ENCODE measurements around the gene CELSR1. TPM values are rescaled to one million over a fixed set of nuclear protein-coding genes. Genes with fewer than 3 reads are reported as not detected.

The CELSR1 gene
- total and polyA plus RNA-seq, 2 donors from 2014 or later = 15.7 to 49.9 TPM

GRCh38 chr22:46462726-46463371 is 74.6 kb downstream of the CELSR1 start:
- DNase-seq = no peak
- H3K27me3 ChIP-seq (ENCODE audit: control insufficient read depth, insufficient read depth, low read length) = no peaks in the 10 kb centered on the region
- no peak overlapping the region for H3K9ac ChIP-seq (ENCODE audit: low read length in 3 of 3)
- TF ChIP-seq CTCF (IDR thresholded peaks at IDR 0.05; ENCODE audit: borderline replicate concordance, extremely low read depth, insufficient read depth) = no peak
- peaks cover 0 to 10% (median 3%) of the 10 kb centered on the region in 3 donors for H3K36me3 ChIP-seq (ENCODE audit: control insufficient read depth in 2 of 3, insufficient read depth in 3 of 3, low read length in 3 of 3)
- peaks cover 0 to 9% (median 6%) of the 10 kb centered on the region in 3 donors for H3K4me1 ChIP-seq (ENCODE audit: control insufficient read depth in 2 of 3, insufficient read depth in 2 of 3, low read depth in 1 of 3, low read length in 3 of 3)
- no peak overlapping the region for H3K27ac ChIP-seq (ENCODE audit: low read depth in 2 of 2, low read length in 2 of 2)
- no peak for FAIRE-seq
- H3K4me3 ChIP-seq (ENCODE audit: low read length in 3 of 3) = no peak overlapping the region
- intact Hi-C loops (cut with DNase I) = no loop called here
- no peaks in the 10 kb centered on the region for H3K9me3 ChIP-seq (ENCODE audit: control insufficient read depth in 2 of 3, insufficient read depth in 1 of 3, low read length in 3 of 3)

GRCh38 chr22:46461566-46462180 is 75.7 kb downstream of the CELSR1 start:
- Histone ChIP-seq H3K4me3 (ENCODE audit: low read length in 3 of 3) (no peak overlapping the region), H3K27ac (ENCODE audit: low read depth in 2 of 2, low read length in 2 of 2) (no peak overlapping the region), H3K9ac (ENCODE audit: low read length in 3 of 3) (no peak overlapping the region), H3K27me3 (ENCODE audit: control insufficient read depth, insufficient read depth, low read length) (no peaks in the 10 kb centered on the region), H3K9me3 (ENCODE audit: control insufficient read depth in 2 of 3, insufficient read depth in 1 of 3, low read length in 3 of 3) (no peaks in the 10 kb centered on the region), H3K36me3 (ENCODE audit: control insufficient read depth in 2 of 3, insufficient read depth in 3 of 3, low read length in 3 of 3) (peaks cover 0 to 10% (median 3%) of the 10 kb centered on the region in 3 donors), H3K4me1 (ENCODE audit: control insufficient read depth in 2 of 3, insufficient read depth in 2 of 3, low read depth in 1 of 3, low read length in 3 of 3) (peaks cover 0 to 9% (median 6%) of the 10 kb centered on the region in 3 donors)
- no peak for TF ChIP-seq CTCF (IDR thresholded peaks at IDR 0.05; ENCODE audit: borderline replicate concordance, extremely low read depth, insufficient read depth)
- no peak for DNase-seq
- no peak for FAIRE-seq
- intact Hi-C loops (cut with DNase I) = no loop called here

GRCh38 chr22:46460857-46461256 is 76.6 kb downstream of the CELSR1 start:
- Histone ChIP-seq H3K9me3 (ENCODE audit: control insufficient read depth in 2 of 3, insufficient read depth in 1 of 3, low read length in 3 of 3) (no peaks in the 10 kb centered on the region), H3K4me1 (ENCODE audit: control insufficient read depth in 2 of 3, insufficient read depth in 2 of 3, low read depth in 1 of 3, low read length in 3 of 3) (peaks cover 0 to 6% (median 0%) of the 10 kb centered on the region in 3 donors), H3K27ac (ENCODE audit: low read depth in 2 of 2, low read length in 2 of 2) (no peak overlapping the region), H3K9ac (ENCODE audit: low read length in 3 of 3) (no peak overlapping the region), H3K36me3 (ENCODE audit: control insufficient read depth in 2 of 3, insufficient read depth in 3 of 3, low read length in 3 of 3) (peaks cover 0 to 10% (median 3%) of the 10 kb centered on the region in 3 donors), H3K27me3 (ENCODE audit: control insufficient read depth, insufficient read depth, low read length) (no peaks in the 10 kb centered on the region), H3K4me3 (ENCODE audit: low read length in 3 of 3) (no peak overlapping the region)
- intact Hi-C loops (cut with DNase I) = no loop called here
- FAIRE-seq (no peak), DNase-seq (peak in 2 of 5 donors; percentile 56 to 73)
- no peak for TF ChIP-seq CTCF (IDR thresholded peaks at IDR 0.05; ENCODE audit: borderline replicate concordance, extremely low read depth, insufficient read depth)

Data from kidney (tissue), 14 donors.